Skin epidermis (tissue), 12 donors: ENCODE results near the gene GLYR1.
"Not testable (repeated sequence)": the region's sequence is repeated elsewhere in the genome, so short reads cannot be mapped to it uniquely, and the experiment has no call there.

Experiments used
- H3K27ac ChIP-seq, 21 experiments: fragments of 200-600 bp; sonication (generic) in 11 of 21; one replicate each; pipeline ENCODE4 v1.5.0; 2020; ENCODE audit warnings: mild to moderate bottlenecking in 3 of 21, inconsistent platforms in 2 of 21, moderate library complexity in 2 of 21
- H3K4me3 ChIP-seq, 7 experiments: fragments of 200-600 bp; sonication (generic) in 2 of 7; one replicate each; pipeline ENCODE4 v1.5.0; 2020; ENCODE audit warnings: inconsistent platforms in 2 of 7, mild to moderate bottlenecking in 2 of 7, moderate library complexity in 1 of 7

GLYR1 gene

GRCh38 chr16:4846901-4847773, at the start of gene GLYR1, which contains the start of gene UBN1:
TSS of gene GLYR1 (minus strand) at chr16:4847288. CDS start at chr16:4847265, 23 bp downstream.
TSS of gene UBN1 (plus strand) at chr16:4847481. CDS start at chr16:4852918, 5,437 bp downstream.
- Histone ChIP-seq H3K4me3 (peak within 1 kb of the TSS; percentile 86 to 100 (median 97)), H3K27ac (peak within 1 kb of the TSS; percentile 87 to 99 (median 98))

DNA sequence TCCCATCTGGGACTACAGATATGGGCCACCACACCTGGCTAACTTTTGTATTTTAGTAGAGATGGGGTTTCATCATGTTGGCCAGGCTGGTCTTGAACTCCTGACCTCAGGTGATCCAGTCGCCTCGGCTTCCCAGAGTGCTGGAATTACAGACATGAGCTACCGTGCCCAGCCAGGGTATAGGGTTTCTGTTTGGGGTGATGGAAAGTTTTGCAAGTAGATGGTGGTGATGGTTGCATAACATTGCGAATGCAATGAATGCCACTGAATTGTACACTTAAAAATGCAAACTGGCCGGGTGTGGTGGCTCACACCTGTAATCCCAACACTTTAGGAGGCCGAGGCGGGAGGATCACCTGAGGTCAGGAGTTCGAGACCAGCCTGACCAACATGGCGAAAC, 49.7 kb upstream of the GLYR1 start:
- not testable (repeated sequence) for H3K27ac ChIP-seq, H3K4me3 ChIP-seq

- no peak overlapping the region for H3K4me3 ChIP-seq
- H3K27ac ChIP-seq: peak overlapping the region in 2 of 21 experiments; percentile 9 to 13
Observed at GRCh38 chr16:4895366-4895765, 48.3 kb upstream of the GLYR1 start.

- H3K27ac ChIP-seq: peak overlapping the region in 2 of 21 experiments; percentile 3 to 13
- no peak overlapping the region for H3K4me3 ChIP-seq
Observed at GRCh38 chr16:4894276-4895150, 47.4 kb upstream of the GLYR1 start.

DNA sequence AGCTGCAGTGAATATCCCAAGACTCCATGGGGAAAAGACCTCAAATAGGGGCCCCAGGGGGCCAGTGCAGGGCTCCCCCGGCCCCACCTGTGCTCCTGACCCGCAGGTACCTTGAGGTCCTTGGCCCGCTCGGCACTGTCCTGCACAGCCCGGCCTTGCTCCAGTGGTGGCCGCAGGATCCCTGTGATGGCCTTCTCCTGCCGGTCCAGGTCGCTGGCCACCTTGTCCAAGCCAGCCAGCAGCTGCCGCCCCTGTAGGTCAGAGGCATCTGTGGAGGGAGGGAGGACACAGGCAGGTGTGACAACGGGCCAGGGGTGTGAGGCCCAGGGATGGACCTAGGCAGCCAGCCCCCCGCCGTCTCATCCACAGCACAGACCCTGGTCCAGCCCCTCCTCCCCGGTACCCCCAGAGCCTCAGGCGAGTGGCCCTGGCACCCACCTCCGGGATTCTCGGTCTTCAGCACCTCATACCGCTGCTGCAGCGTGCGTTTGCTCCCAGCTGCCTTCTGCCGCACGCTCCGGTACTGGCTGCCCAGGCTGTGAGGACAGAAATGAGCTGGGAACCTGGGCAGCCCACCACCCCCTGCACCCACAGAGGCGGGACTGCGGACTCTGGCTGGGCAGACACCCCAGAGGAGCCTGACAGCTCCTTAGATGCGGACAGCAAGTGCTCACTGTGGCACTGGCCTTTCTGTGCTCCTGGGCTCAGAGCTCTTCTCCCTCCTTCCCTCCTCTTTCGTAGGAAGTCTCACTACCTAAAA, 46.2 kb upstream of the GLYR1 start:
- no peak overlapping the region for H3K4me3 ChIP-seq
- H3K27ac ChIP-seq: peak overlapping the region in 2 of 21 experiments; percentile 9 to 36

DNA sequence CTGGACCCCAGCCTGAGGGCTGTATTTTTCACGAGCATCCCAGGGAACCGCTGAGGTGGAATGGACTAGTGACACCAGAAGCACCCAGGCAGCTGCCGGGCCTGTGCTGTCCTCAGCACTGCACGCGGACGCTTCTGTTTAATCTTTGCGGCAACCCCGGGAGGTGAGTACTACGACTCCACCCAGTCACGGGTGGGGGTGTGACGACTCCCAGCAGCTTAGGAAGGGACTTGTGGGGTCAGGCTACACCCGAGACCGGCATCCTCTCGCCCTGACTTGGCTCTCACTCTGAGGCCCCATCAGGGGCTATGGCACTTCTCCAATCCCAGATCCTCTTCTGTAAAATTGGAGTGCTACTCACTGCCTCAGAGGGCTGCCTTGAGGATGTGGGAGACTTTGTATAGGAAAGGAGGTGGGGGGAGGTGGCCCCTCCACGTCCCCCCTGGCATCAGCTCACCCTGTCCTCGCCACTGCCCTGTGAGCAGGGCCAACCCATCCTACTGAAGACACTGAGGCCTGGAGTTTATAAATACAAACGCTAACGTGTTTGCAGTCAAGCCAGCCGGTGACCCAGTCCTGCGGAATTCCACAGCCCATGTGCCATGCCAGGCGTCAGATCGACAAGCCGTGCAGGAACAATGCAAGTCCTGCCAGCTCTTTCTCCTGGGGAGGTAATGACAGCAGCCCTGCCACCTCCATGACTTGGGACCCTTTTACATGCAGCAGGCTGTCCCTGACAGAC, 45.4 kb upstream of the GLYR1 start:
- Histone ChIP-seq H3K4me3 (no peak overlapping the region), H3K27ac (peak overlapping the region in 4 of 21 experiments; percentile 9 to 52 (median 27))

DNA sequence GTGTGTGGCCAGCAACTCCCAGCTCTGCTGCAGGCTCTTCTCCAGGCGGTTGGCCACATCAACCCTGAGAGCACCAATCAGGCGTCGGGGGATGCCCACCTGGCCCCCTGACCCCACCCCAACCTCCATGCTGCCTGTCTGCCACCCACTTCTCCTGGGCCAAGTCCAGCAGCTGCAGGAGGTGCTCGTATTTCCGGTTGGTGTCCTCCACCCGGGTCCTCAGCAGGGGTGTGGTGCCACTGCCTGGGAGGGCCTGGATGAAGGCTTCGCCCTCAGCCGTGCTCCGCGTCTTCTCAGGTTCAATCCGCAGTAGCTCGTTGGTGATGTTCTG, 44.8 kb upstream of the GLYR1 start:
- peak overlapping the region in 2 of 21 experiments; percentile 18 to 52 for H3K27ac ChIP-seq
- no peak overlapping the region for H3K4me3 ChIP-seq

GRCh38 chr16:4891097-4891885, 44.2 kb upstream of the GLYR1 start:
- peak overlapping the region in 1 of 21 experiments; percentile 18 for H3K27ac ChIP-seq
- H3K4me3 ChIP-seq: no peak overlapping the region

GRCh38 chr16:4890686-4891085, 43.6 kb upstream of the GLYR1 start:
- H3K27ac ChIP-seq: no peak overlapping the region

DNA sequence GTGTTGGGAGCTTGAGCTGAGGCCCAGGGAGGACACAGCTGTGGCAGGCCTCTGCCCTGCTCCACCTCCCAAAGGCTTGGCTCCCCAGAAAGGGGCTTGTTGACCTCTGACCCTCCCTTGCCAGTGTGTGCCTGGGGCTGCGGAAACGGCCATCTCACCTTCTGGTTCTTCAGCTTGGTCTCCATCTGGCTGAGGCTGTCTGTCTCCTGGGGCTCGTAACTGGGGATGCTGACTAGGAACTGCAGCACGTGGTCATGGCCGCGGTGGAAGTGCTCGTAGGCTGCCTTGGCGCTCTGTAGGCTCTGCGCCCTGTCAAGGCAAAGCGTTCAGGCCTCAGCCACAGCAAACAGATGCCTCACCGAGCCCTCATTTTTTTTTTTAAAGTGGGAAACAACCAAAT, 42.9 kb upstream of the GLYR1 start:
- peak overlapping the region in 1 of 21 experiments; percentile 54 for H3K27ac ChIP-seq
- H3K4me3 ChIP-seq: no peak overlapping the region

More at GRCh38 chr16:4890686-4891085, 43.6 kb upstream of the GLYR1 start:
- no peak overlapping the region for H3K4me3 ChIP-seq

- H3K4me3 ChIP-seq: no peak overlapping the region
- H3K27ac ChIP-seq: no peak overlapping the region
Observed at GRCh38 chr16:4888428-4889135, 41.5 kb upstream of the GLYR1 start.

DNA sequence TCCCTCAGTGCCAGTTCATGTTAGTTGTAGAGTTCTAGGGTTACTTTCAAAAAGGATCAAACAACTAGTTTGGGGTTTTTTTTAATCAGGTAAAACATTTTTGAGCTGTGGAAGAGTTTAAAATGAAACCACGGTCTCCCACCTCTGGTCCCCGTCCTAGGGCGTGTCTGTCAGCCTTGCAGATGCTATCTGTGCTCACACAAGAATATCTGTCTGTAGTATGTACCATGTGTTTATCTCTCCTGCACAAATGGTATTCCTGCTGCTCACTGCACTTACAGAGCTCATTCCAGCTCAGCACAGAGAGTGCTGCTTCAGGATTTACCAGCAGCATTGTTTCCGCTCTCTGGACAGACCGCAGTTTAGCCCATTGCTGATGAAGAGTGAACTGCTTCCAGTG, 39.1 kb upstream of the GLYR1 start:
- H3K4me3 ChIP-seq: no peak overlapping the region
- H3K27ac ChIP-seq: no peak overlapping the region

DNA sequence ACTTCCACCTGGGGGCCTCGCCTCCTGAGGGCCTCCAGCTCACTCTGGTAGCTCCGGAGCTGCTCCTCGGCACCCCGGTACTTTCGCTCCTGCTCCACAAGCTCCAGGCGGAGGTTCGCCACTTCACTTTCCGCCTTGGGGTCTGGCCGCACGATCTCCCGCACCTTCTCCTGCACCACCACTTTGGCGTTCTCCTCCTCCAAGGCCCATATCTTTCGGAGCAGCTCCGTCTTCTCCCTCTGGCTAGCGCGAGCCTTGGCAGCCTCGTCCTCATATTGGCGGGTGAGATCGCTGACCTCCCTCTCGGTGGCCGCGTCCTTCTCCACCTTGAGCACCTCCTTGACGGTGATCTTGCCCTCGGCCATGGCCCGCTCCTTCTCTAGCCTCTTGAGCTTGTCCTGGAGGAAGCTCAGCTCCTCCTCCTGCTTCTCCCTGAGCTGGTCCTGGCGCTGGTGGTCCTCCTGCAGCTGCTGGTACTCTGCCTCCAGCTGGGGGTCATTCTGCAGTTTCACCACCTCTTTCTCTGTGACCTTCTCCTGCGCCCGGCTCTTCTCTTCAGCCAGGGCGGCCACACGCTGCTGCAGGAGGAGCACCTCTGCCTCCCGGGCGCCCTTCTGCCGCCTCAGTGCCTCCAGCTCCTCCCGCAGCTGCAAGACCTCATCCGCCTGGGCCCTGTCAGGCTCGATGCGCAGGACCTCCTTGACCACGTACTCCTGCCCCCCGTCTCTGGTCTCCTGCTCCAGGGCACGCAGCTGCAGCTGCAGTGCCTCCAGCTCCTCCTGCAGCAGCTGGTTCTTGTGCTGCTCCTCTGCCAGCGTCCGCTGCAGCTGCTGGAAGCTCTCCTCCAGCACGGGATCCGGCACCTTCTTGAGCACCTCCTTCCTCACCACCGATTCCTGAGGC, 38.1 kb upstream of the GLYR1 start:
- Histone ChIP-seq H3K27ac (no peak overlapping the region), H3K4me3 (no peak overlapping the region)

DNA sequence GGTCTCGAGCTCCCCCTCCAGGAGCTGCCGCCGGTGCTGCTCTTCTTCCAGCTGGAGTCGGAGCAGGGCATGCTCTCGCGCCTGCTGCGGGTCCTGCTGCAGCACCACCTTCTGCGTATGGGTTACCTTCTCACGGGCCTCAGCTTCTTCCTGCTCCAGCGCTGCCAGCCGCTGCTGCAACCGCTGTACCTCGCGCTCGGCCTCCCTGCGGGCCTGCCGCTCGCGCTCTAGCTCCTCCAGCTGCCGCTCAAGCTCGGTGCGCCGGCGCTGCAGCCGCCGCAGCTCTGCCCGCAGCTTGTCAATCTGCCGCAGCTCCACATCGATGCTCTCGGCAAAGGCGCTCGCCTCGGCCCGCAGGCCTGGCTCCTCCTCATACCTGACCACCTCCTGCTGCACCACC, 37.1 kb upstream of the GLYR1 start:
- Histone ChIP-seq H3K4me3 (no peak overlapping the region), H3K27ac (no peak overlapping the region)

- Histone ChIP-seq H3K27ac (no peak overlapping the region), H3K4me3 (no peak overlapping the region)
Observed at GRCh38 chr16:4883501-4883900, 36.4 kb upstream of the GLYR1 start.

DNA sequence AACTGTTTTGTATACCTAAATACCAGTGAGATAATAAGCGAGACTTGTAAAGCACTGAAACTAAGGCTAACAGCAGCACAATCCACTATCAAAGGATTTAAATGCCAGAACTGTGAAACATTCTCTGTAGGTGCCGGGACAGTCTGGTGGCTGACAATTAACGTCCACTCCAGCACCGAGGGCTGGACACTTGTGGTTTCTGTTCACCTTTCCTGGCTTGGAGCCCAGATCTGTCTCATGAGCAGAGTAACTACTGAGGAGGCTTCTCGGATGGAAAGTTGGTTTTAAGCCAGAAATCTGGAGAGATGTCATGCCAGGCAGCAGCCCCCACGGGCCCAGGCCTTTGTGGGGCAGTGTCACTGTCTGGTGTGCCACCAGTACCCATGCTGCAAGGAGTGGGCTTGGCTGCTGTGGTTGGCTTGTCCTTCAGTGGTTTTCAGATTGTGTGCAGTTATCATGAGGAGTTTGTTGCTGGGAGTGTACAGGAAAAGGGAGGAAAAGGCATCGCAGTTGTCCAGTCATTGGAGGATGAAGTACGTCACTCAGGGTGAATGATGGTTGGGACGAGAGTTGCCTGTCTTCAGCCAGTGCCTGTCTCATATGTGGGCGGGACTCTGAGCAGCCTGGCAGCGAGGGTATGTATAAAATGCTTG, 35.7 kb upstream of the GLYR1 start:
- Histone ChIP-seq H3K27ac (no peak overlapping the region), H3K4me3 (no peak overlapping the region)
